B cell (primary cell): ENCODE measurements around the gene SMIM20.

Experiments
- EZH2 ChIP-seq: IDR thresholded peaks from 2 replicates; pipeline ENCODE4 v1.6.1; 2012; ENCODE audit warnings: borderline replicate concordance, low read depth, mild to moderate bottlenecking, moderate library complexity, low read length; ENCODE audit not compliant: insufficient read depth, poor library complexity, severe bottlenecking
- TF ChIP-seq, protein P1 (sequence below): fragments of 200-600 bp; IDR thresholded peaks from one replicate; pipeline ENCODE4 v1.8.0; 2022; ENCODE audit warnings: antibody characterized with exemption, mild to moderate bottlenecking

DNA sequence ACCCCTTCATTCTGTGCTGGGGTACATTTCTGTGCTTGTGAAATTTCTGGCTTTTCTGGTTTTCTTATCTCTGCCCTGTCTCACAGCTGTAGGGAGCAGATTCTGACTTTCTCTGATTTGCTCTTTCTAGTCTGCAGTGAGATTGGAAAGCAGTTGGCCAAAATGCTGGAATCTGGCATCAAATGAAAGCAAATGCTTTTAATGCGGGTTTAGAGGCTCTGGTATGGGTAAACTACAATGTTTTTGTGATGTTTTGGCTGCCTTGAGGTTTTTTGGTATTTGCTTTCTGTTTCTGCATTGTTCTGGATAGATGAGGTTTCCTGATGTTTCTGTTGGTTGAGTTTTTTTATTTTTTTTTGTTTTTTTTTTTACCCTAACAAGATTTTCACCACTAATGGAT is 23.8 kb downstream of the SMIM20 start:
- TF ChIP-seq, protein P1, sequence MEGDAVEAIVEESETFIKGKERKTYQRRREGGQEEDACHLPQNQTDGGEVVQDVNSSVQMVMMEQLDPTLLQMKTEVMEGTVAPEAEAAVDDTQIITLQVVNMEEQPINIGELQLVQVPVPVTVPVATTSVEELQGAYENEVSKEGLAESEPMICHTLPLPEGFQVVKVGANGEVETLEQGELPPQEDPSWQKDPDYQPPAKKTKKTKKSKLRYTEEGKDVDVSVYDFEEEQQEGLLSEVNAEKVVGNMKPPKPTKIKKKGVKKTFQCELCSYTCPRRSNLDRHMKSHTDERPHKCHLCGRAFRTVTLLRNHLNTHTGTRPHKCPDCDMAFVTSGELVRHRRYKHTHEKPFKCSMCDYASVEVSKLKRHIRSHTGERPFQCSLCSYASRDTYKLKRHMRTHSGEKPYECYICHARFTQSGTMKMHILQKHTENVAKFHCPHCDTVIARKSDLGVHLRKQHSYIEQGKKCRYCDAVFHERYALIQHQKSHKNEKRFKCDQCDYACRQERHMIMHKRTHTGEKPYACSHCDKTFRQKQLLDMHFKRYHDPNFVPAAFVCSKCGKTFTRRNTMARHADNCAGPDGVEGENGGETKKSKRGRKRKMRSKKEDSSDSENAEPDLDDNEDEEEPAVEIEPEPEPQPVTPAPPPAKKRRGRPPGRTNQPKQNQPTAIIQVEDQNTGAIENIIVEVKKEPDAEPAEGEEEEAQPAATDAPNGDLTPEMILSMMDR, result no peak
- TF ChIP-seq EZH2, result no peak
